Mesenchymal stem cell (in vitro differentiated cells and primary cell): ENCODE measurements around the gene CD300LB.
"Not testable (repeated sequence)": the region's sequence is repeated elsewhere in the genome, so short reads cannot be mapped to it uniquely, and the experiment has no call there.

Experiments
- DNase-seq: peaks from one replicate; pipeline ENCODE4 v3.0.0-alpha.2; 2013
- H2AFZ ChIP-seq: one replicate; pipeline ENCODE4 v1.6.1; 2013; ENCODE audit warnings: low read depth, mild to moderate bottlenecking, control low read depth, inconsistent platforms, low read length, moderate library complexity
- H2AK5ac ChIP-seq: 2 replicates; pipeline ENCODE4 v1.6.1; 2013; ENCODE audit warnings: low read length, moderate library complexity, mild to moderate bottlenecking, inconsistent platforms; ENCODE audit not compliant: severe bottlenecking
- H2BK120ac ChIP-seq: one replicate; pipeline ENCODE4 v1.6.1; 2013; ENCODE audit warnings: low read depth, mild to moderate bottlenecking, inconsistent platforms, low read length, moderate library complexity
- H2BK12ac ChIP-seq, 2 experiments: one replicate each; pipeline ENCODE4 v1.6.1; 2013; ENCODE audit warnings: inconsistent platforms in 2 of 2, low read length in 2 of 2, mild to moderate bottlenecking in 2 of 2, moderate library complexity in 2 of 2, control low read depth in 1 of 2
- H2BK15ac ChIP-seq: one replicate; pipeline ENCODE4 v1.6.1; 2013; ENCODE audit warnings: mild to moderate bottlenecking, low read depth, inconsistent platforms; ENCODE audit not compliant: poor library complexity, severe bottlenecking
- H2BK5ac ChIP-seq: 2 replicates; pipeline ENCODE4 v1.6.1; 2013; ENCODE audit warnings: low read depth, mild to moderate bottlenecking, low read length, control low read depth, inconsistent platforms; ENCODE audit not compliant: poor library complexity, severe bottlenecking
- H3K14ac ChIP-seq, 2 experiments: one replicate each; pipeline ENCODE4 v1.6.1; 2013; ENCODE audit warnings: inconsistent platforms in 2 of 2, low read length in 2 of 2, control low read depth in 1 of 2, mild to moderate bottlenecking in 1 of 2, moderate library complexity in 1 of 2
- H3K18ac ChIP-seq, 2 experiments: one replicate each; pipeline ENCODE4 v1.6.1; 2013; ENCODE audit warnings: inconsistent platforms in 2 of 2, low read length in 2 of 2, control low read depth in 1 of 2, low read depth in 1 of 2, mild to moderate bottlenecking in 1 of 2
- H3K23ac ChIP-seq, 2 experiments: one replicate each; pipeline ENCODE4 v1.6.1; 2013; ENCODE audit warnings: inconsistent platforms in 2 of 2, low read length in 2 of 2, mild to moderate bottlenecking in 2 of 2, moderate library complexity in 2 of 2, control low read depth in 1 of 2
- H3K27ac ChIP-seq: 2 replicates; pipeline ENCODE4 v1.5.1; 2013; ENCODE audit warnings: mild to moderate bottlenecking, moderate library complexity, low read length, control low read depth, inconsistent platforms; ENCODE audit not compliant: poor library complexity, severe bottlenecking
- H3K27me3 ChIP-seq, 2 experiments: 2 replicates each; pipeline versions ENCODE4 v1.6.1 to v1.7.0; 2013; ENCODE audit warnings: low read length in 2 of 2, mild to moderate bottlenecking in 2 of 2, moderate library complexity in 2 of 2, control low read depth in 1 of 2, inconsistent platforms in 1 of 2; ENCODE audit not compliant: control insufficient read depth in 1 of 2, insufficient read depth in 1 of 2
- H3K36me3 ChIP-seq, 2 experiments: 2 replicates each; pipeline versions ENCODE4 v1.6.1 to v1.7.0; 2013; ENCODE audit warnings: low read length in 2 of 2, control low read depth in 1 of 2, inconsistent platforms in 1 of 2, low read depth in 1 of 2, mild to moderate bottlenecking in 1 of 2; ENCODE audit not compliant: insufficient read depth in 2 of 2, control insufficient read depth in 1 of 2
- H3K4ac ChIP-seq, 2 experiments: one replicate each; pipeline ENCODE4 v1.6.1; 2013; ENCODE audit warnings: inconsistent platforms in 2 of 2, low read length in 2 of 2, mild to moderate bottlenecking in 2 of 2, moderate library complexity in 2 of 2, control low read depth in 1 of 2, low read depth in 1 of 2
- H3K4me1 ChIP-seq: 2 replicates; pipeline ENCODE4 v1.6.1; 2013; ENCODE audit warnings: low read depth, low read length, control low read depth; ENCODE audit not compliant: control insufficient read depth, insufficient read depth
- H3K4me2 ChIP-seq: 2 replicates; pipeline ENCODE4 v1.6.1; 2013; ENCODE audit warnings: low read length, mild to moderate bottlenecking, inconsistent platforms; ENCODE audit not compliant: poor library complexity, severe bottlenecking
- H3K4me3 ChIP-seq, 2 experiments: 2 replicates each; pipeline versions ENCODE4 v1.5.1 to v1.7.0; 2013; ENCODE audit warnings: low read length in 2 of 2, mild to moderate bottlenecking in 2 of 2, control low read depth in 1 of 2, low read depth in 1 of 2; ENCODE audit not compliant: insufficient read depth in 1 of 2
- H3K79me1 ChIP-seq: replicated peaks from 2 replicates; pipeline ENCODE4 v1.6.1; 2013; ENCODE audit warnings: mild to moderate bottlenecking, control low read depth, low read length, inconsistent platforms; ENCODE audit not compliant: poor library complexity, severe bottlenecking
- H3K9ac ChIP-seq: 2 replicates; pipeline ENCODE4 v1.7.0; 2013; ENCODE audit warnings: mild to moderate bottlenecking, low read length, moderate library complexity
- H3K9me3 ChIP-seq: 2 replicates; pipeline ENCODE4 v1.7.0; 2013; ENCODE audit warnings: mild to moderate bottlenecking, low read length; ENCODE audit not compliant: control insufficient read depth
- H4K8ac ChIP-seq: one replicate; pipeline ENCODE4 v1.6.1; 2013; ENCODE audit warnings: inconsistent platforms, mild to moderate bottlenecking, low read length, moderate library complexity
- H4K91ac ChIP-seq: one replicate; pipeline ENCODE4 v1.6.1; 2013; ENCODE audit warnings: mild to moderate bottlenecking, low read length, inconsistent platforms
- WGBS: methylation state at CpG from one replicate; pipeline ENCODE4 v1.1.7; 2013; ENCODE audit warnings: mixed read lengths; 5-methylcytosine and 5-hydroxymethylcytosine counted together

The CD300LB gene

DNA sequence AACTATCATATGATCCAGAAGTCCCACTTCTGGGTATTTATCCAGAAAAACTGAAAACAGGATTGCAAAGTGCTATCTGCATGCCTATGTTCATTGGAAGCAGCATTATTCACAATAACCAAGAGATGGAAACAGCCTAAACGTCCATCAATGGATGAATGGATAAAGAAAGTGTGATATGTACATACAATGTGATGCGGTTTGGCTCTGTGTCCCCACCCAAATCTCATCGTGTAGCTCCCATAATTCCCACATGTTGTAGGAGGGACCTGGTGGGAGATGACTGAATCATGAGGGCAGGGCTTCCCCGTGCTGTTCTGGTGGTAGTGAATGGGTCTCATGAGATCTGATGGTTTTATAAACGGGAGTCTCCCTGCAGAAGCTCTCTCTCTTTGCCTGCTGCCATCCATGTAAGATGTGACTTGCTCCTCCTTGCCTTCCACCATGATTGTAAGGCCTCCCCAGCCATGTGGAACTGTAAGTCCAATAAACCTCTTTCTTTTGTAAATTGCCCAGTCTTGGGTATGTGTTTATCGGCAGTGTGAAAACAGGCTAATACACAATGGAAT is 12.8 kb downstream of the CD300LB start:
- H3K4me2 ChIP-seq, H3K27me3 ChIP-seq, H4K8ac ChIP-seq, H2AFZ ChIP-seq, H3K36me3 ChIP-seq, H3K14ac ChIP-seq, H2BK12ac ChIP-seq, H2BK5ac ChIP-seq, H3K4me1 ChIP-seq, H2BK15ac ChIP-seq, H2AK5ac ChIP-seq, H3K27ac ChIP-seq, H3K18ac ChIP-seq, H3K4me3 ChIP-seq, H2BK120ac ChIP-seq, H3K23ac ChIP-seq, H3K9ac ChIP-seq, H4K91ac ChIP-seq, H3K4ac ChIP-seq, H3K79me1 ChIP-seq, DNase-seq: not testable (repeated sequence)
- peaks cover 12% of the 10 kb centered on the region for H3K9me3 ChIP-seq
- WGBS = 79% methylated on average over 6 of the region's 6 CpGs

DNA sequence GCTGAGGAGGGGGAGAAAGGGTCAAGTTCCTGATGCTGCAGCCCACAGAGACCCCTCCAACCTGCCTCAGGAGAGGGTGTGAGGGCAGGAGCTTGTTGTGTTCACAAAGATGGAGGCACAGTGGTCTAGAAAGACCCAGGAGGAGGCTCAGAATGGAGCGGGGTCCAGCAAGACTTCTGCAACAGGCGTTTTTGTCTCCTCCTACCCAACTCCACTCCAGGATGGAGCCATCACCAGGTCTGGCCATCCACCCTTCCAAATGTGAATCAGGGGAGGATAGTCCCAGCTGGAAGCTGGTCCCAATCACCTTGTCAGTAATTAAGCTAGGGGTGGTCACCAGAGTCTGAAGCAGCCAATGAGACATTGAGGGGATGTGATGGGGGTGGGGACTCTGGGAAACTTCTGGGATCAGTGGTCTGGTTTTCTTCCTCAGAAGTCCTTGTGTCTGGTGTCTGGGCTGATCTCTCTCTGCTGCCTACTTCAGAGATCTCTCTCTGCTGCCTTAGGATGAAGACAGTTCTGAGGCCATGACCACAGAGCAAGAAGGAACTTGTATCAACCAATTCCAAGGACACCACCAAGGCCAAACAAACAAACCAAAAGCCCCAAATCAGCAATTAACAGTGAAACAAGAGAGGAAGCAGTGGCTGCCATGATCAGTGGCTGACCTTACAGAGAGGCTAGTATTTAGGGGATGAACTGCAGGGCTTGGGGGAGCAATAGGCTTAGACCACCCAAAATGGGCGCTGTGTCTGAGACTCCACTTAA is 14.5 kb downstream of the CD300LB start:
- no peak overlapping the region for H3K14ac ChIP-seq
- no peak overlapping the region for H3K27ac ChIP-seq
- no peak overlapping the region for H2BK12ac ChIP-seq
- no peak overlapping the region for H2AFZ ChIP-seq
- no peak overlapping the region for H2AK5ac ChIP-seq
- no peaks in the 10 kb centered on the region for H3K36me3 ChIP-seq
- H3K79me1 ChIP-seq = no peaks in the 10 kb centered on the region
- no peak for DNase-seq
- no peak overlapping the region for H4K8ac ChIP-seq
- WGBS = 91% methylated on average over 2 of the region's 3 CpGs
- H3K4ac ChIP-seq = no peak overlapping the region
- H3K4me2 ChIP-seq = no peak overlapping the region
- H3K23ac ChIP-seq = no peak overlapping the region
- H3K9ac ChIP-seq = no peak overlapping the region
- no peak overlapping the region for H4K91ac ChIP-seq
- H3K4me3 ChIP-seq = no peak overlapping the region
- no peaks in the 10 kb centered on the region for H3K4me1 ChIP-seq
- no peak overlapping the region for H3K18ac ChIP-seq
- H2BK120ac ChIP-seq = no peak overlapping the region
- H2BK15ac ChIP-seq = no peak overlapping the region
- H2BK5ac ChIP-seq = no peak overlapping the region
- peaks cover 0 to 4% of the 10 kb centered on the region in 2 experiments for H3K27me3 ChIP-seq
- H3K9me3 ChIP-seq = no peaks in the 10 kb centered on the region

DNA sequence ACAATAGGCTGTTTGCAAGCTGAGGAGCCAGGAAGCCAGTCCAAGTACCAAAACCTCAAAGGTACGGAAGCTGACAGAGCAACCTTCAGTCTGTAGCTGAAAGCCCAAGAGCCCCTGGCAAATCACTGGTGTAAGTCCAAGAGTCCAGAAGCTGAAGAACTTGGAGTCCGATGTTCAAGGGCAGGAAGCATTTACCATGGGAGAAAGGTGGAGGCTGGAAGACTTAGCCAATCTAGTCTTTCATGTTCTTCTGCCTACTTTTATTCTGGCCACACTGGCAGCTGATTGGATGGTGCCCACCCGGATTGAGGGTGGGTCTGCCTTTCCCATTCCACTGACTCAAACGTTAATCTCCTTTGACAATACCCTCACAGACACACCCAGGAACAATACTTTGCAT is 15.3 kb downstream of the CD300LB start:
- Histone ChIP-seq H3K4me2 (no peak overlapping the region), H3K18ac (no peak overlapping the region), H3K4me1 (no peaks in the 10 kb centered on the region), H4K8ac (no peak overlapping the region), H3K23ac (no peak overlapping the region), H3K79me1 (no peaks in the 10 kb centered on the region), H3K36me3 (no peaks in the 10 kb centered on the region), H3K9ac (no peak overlapping the region), H2BK12ac (no peak overlapping the region), H3K27me3 (peaks cover 0 to 4% of the 10 kb centered on the region in 2 experiments), H2AK5ac (no peak overlapping the region), H4K91ac (no peak overlapping the region), H3K14ac (no peak overlapping the region), H2BK15ac (no peak overlapping the region), H2BK5ac (no peak overlapping the region), H3K4me3 (no peak overlapping the region), H2BK120ac (no peak overlapping the region), H3K9me3 (no peaks in the 10 kb centered on the region), H3K27ac (no peak overlapping the region), H2AFZ (no peak overlapping the region), H3K4ac (no peak overlapping the region)
- no peak for DNase-seq
- 68% methylated on average over 4 of the region's 4 CpGs for WGBS

DNA sequence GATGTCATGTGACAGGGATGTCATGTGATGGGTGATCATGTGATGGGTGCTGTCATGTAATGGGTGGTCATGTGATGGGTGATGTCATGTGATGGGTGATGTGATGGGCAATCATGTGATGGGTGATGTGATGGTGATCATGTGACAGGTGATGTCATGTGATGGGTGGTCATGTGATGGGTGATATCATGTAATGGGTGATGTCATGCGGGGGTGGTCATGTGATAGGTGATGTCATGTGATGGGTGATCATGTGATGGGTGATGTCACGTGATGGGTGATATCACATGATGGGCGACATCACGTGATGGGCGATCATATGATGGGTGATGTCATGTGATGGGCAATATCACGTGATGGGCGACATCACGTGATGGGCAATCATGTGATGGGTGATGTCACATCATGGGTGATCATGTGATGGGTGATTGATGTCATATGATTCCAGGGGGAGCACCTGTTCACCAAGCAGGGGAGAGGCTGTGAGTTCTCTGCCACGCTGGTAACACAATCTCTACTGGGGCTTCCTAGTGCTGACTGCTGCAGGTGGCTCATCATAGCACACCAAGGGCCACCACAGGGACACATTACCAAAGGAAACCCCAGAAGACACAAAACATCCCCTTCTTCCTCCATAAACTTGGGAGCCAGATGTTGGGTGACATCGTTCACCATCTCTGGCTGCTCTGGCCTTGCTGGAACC is 16.5 kb downstream of the CD300LB start:
- DNase-seq = no peak
- Histone ChIP-seq H2BK5ac (no peak overlapping the region), H4K91ac (no peak overlapping the region), H3K36me3 (no peaks in the 10 kb centered on the region), H3K4ac (no peak overlapping the region), H4K8ac (no peak overlapping the region), H3K9me3 (no peaks in the 10 kb centered on the region), H3K4me1 (no peaks in the 10 kb centered on the region), H2BK15ac (no peak overlapping the region), H3K4me2 (no peak overlapping the region), H3K9ac (no peak overlapping the region), H2AFZ (no peak overlapping the region), H3K27ac (no peak overlapping the region), H3K14ac (no peak overlapping the region), H2BK120ac (no peak overlapping the region), H2BK12ac (no peak overlapping the region), H2AK5ac (no peak overlapping the region), H3K18ac (no peak overlapping the region), H3K23ac (no peak overlapping the region), H3K4me3 (no peak overlapping the region), H3K79me1 (no peaks in the 10 kb centered on the region), H3K27me3 (peaks cover 0 to 4% of the 10 kb centered on the region in 2 experiments)
- 96% methylated on average over 10 of the region's 10 CpGs for WGBS
